Adrenal gland (tissue), 5 donors: ENCODE data around the gene HSD17B14.

Experiments used
- POLR2A ChIP-seq, 2 donors: fragments of 450-650 bp; IDR thresholded peaks; one replicate each; pipeline ENCODE4 v1.6.1; 2017; ENCODE audit warnings: antibody characterized with exemption in 2 of 2, mild to moderate bottlenecking in 2 of 2, moderate library complexity in 1 of 2
- TF ChIP-seq, protein P1 (sequence below), 6 experiments: fragments of 450-650 bp in 4 of 6; fragments of 200-600 bp in 2 of 6; sonication (generic) in 1 of 6; IDR thresholded peaks; 1 replicate in 5 of 6; 2 replicates in 1 of 6; pipeline versions ENCODE4 v1.5.1 to v1.8.0; 2016 to 2021; ENCODE audit warnings: antibody characterized with exemption in 6 of 6, mild to moderate bottlenecking in 2 of 6, moderate library complexity in 1 of 6
- donor health status: DM: no; HTN: no; CAD: no.

DNA sequence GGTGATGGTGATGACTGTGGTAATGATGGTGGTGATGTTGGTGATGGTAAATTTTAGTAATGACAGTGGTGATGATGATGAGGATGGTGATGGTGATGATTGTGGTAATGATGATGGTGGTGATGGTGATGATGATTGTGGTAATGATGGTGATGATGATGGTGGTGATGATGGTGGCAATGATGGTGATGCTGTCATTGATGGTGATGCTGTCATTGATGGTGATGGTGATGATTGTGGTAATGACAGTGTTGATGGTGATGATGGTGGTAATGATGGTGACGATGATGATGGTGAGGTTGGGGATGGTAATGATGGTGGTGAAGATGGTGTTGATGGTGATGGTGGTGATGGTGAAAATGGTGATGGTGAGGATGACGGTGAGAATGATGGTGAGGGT is 13.8 kb downstream of the HSD17B14 start:
- TF ChIP-seq, protein P1, sequence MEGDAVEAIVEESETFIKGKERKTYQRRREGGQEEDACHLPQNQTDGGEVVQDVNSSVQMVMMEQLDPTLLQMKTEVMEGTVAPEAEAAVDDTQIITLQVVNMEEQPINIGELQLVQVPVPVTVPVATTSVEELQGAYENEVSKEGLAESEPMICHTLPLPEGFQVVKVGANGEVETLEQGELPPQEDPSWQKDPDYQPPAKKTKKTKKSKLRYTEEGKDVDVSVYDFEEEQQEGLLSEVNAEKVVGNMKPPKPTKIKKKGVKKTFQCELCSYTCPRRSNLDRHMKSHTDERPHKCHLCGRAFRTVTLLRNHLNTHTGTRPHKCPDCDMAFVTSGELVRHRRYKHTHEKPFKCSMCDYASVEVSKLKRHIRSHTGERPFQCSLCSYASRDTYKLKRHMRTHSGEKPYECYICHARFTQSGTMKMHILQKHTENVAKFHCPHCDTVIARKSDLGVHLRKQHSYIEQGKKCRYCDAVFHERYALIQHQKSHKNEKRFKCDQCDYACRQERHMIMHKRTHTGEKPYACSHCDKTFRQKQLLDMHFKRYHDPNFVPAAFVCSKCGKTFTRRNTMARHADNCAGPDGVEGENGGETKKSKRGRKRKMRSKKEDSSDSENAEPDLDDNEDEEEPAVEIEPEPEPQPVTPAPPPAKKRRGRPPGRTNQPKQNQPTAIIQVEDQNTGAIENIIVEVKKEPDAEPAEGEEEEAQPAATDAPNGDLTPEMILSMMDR (IDR thresholded peaks at IDR 0.05), result no peak
- no peak for TF ChIP-seq POLR2A (IDR thresholded peaks at IDR 0.05)
